ENCODE measurements around the gene TMEM238. TPM values are rescaled to one million over a fixed set of nuclear protein-coding genes. Genes with fewer than 3 reads are reported as not detected.

Gene TMEM238, protein sequence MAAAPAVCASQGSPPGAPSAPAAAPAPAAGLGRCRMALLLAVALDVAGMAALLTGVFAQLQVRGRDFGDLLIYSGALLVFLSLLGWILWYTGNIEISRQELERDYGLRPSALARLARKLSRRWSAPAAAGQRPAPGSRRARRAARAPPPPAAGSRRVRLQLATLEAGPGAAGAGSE
- 0.39 TPM in 1 of 2 replicates, not detected in the other for total RNA-seq

DNA sequence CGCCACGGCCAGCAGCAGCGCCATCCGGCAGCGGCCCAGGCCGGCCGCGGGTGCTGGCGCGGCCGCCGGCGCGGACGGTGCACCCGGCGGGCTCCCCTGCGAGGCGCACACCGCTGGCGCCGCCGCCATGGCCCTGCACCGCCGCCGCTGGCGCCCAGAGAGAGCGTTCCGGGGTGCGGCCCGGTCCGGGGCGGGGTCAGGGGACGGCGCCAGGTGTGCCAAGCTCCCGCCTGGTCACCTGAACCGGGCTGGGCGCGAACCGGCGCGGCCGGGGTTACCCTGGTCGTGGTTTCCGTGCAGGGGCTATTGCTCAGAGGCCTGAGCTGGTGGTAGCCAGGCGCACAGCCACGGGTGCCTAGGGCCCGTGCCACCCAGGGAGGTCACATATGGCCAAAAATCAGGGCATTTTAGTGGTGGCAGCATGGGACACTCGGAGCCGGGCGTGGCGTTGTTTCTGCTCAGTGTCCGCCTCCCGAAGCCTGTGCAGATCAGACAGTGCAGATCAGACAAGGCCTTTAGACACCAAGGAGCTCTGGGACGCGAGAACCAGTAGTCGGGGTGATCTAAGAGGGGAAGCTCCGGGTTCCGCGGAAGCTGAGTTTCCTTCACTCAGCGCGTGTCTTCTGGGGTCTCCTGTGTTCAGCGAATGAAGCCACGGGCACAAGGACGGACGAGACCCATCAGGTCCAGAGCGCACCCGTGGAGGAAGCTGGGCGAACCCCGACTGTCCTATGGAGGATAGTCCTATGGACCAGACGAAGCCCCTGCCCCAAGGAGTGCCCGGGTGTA is at the start of gene TMEM238:
Gene TMEM238 (minus strand): TSS at position 162 of the 789 bp plus-strand sequence. CDS start 33 bp downstream, at position 129.

DNA sequence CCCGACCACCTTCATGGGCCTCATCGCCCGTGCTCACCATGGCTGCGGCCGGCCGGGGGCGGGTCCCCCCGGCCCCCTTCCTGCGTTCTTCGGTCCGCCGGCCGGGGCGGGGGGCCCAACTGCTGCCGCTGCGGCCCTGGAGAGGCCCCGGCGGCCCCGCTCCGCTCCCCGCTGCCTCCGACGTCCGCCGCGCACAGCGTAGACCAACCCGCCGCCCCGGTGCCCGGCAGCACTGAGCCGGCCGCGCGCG is 23.4 kb upstream of the TMEM238 start, which contains the start of gene UBE2S:
Gene UBE2S (minus strand): TSS at position 239 of the 250 bp plus-strand sequence. CDS start 199 bp downstream, at position 40.

GRCh38 chr19:55385724-55386492 is 1.8 kb upstream of the TMEM238 start, which contains the start of gene RPL28:
Gene RPL28, plus strand, starts transcription at chr19:55385932. Its CDS starts 426 bp downstream, at chr19:55386358.

GRCh38 chr19:55376241-55376933 is 7.7 kb downstream of the TMEM238 start, which contains the start of gene TMEM190:
Gene TMEM190, plus strand, starts transcription at chr19:55376826. Its CDS starts 28 bp downstream, at chr19:55376854.

DNA sequence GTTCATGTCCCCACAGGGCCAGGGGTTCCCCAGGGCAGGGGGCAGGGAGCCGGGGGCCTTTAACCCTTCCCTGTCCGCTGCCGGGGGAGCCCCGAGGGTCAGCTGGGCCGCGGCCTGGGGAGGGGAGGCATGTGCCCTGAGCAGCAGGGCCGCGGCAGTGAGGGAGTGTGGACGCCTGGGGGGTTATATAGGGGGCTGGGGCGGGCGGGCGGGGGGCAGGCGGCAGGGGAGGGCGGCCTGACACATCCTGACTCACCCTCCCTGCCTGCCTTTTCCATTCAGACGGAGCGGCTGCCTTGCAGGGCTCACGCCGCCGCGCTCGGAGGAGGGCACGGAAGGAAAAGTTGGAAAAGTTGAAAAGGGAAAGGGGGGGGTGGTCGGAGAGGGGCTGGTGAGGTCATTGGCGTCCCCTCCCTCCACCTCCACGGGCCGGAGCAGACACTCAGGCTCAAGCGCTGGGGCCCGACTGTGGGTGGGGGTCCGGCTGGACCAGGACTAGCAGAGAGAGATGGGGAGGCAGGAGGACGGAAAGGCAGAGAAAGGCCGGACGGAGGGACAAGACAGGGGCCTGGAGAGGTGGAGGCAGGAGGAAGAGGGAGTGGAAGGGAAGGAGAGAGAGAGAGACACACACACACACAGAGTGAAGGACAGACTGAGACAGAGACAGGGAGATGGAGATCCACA is 13.6 kb downstream of the TMEM238 start, which contains the start of gene IL11:
Gene IL11 (minus strand): TSS at position 159 of the 684 bp plus-strand sequence. CDS start 153 bp downstream, at position 6.

DNA sequence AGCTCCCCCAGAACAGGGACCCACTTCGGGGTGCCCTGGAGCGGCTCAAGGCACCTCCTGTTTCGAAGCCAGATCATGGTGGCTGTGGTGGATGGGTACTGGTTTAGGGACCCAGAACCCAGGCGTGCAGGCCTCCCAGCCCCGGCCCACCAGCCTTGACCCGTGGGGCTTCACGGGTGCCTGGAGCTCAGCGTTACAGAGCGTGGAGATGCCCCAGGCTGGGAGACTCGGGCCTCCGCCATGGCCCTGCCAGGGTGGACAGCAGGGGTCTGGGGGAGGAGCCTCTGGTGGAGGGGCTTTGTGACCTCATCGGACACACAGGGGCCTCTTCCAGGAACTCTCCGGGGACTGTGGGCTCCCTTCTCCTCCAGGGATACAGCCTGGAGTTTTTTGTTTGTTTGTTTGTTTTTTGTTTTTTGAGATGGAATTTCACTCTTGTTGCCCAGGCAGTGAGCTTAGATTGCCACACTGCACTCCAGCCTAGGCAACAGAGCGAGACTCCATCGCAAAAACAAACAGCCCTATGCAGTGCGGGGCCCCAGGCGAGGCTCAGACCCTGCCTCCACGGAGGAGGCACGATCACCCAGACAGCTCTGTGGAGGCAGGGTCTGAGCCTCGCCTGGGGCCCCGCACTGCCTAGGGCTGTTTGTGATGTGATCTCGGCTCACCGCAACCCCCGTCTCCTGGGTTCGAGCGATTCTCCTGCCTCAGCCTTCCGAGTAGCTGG is 20.9 kb downstream of the TMEM238 start, which contains the start of gene GARIN5B:
Gene GARIN5B (minus strand): TSS at position 271 of the 727 bp plus-strand sequence. CDS start 194 bp downstream, at position 77.

DNA sequence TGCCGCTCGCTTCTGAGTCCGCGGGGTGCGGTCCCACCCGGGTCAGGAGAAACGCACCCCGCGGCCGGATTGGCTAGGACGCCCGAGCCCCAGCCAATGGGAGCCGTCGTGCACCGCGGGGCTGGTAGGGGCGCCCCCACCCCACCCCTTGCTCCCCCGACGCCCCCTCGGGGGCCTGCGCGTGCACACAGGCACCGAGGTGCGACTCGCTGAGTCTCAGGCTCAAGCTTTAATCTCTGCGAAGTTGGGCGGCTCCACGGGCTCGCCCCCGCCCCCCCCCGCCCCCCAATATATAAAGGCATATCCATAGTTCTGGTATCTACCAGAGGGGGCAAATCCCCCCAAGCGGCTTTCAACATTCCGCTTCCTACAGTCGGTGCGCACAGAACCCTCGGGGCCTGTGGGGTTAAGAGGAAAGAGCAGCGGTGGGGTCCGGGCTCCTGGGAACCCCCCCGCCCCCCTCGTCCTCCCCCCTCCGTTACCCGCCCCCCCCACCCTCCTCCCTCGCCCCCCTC is 29.3 kb downstream of the TMEM238 start, which contains the start of gene COX6B2:
Gene COX6B2 (minus strand): TSS at position 22 of the 515 bp plus-strand sequence. CDS start 198 bp downstream, outside the sequence.

GRCh38 chr19:55339105-55339888 is 44.8 kb downstream of the TMEM238 start, which contains the start of gene KMT5C:
Gene KMT5C, plus strand, starts transcription at chr19:55339876. Its CDS starts 2,061 bp downstream, at chr19:55341937.

Other genes starting within 250 kb of the TMEM238 start
- 6.7 and 20.3 TPM in 2 replicates for gene TNNT1, start 235.1 kb downstream of the TMEM238 start, total RNA-seq
- not detected in 2 replicates for gene TNNI3, start 226.6 kb downstream of the TMEM238 start, total RNA-seq
- 1.0 TPM in 1 of 2 replicates, not detected in the other for gene DNAAF3, start 217.7 kb downstream of the TMEM238 start, total RNA-seq
- gene SYT5, start 204.0 kb downstream of the TMEM238 start, total RNA-seq, result 0.08 and 0.26 TPM in 2 replicates
- 3.9 and 6.6 TPM in 2 replicates for gene PTPRH, start 174.8 kb downstream of the TMEM238 start, total RNA-seq
- gene TMEM86B, start 155.5 kb downstream of the TMEM238 start, total RNA-seq, result 0.56 and 1.8 TPM in 2 replicates
- 34.1 and 42.2 TPM in 2 replicates for gene PPP6R1, start 125.3 kb downstream of the TMEM238 start, total RNA-seq
- 50.1 and 59.6 TPM in 2 replicates for gene HSPBP1, start 104.2 kb downstream of the TMEM238 start, total RNA-seq
- 6.3 and 16.0 TPM in 2 replicates for gene BRSK1, start 100.3 kb downstream of the TMEM238 start, total RNA-seq
- gene TMEM150B, start 59.0 kb downstream of the TMEM238 start, total RNA-seq, result not detected in 2 replicates
- gene KMT5C, start 44.4 kb downstream of the TMEM238 start, total RNA-seq, result 5.8 and 29.9 TPM in 2 replicates
- gene COX6B2, start 29.6 kb downstream of the TMEM238 start, total RNA-seq, result 0.56 TPM in 1 of 2 replicates, not detected in the other
- gene GARIN5B, start 21.0 kb downstream of the TMEM238 start, total RNA-seq, result not detected in 2 replicates
- gene IL11, start 13.8 kb downstream of the TMEM238 start, total RNA-seq, result 12.8 and 57.4 TPM in 2 replicates
- gene TMEM190, start 7.5 kb downstream of the TMEM238 start, total RNA-seq, result 0.72 TPM in 1 of 2 replicates, not detected in the other
- gene RPL28, start 1.6 kb upstream of the TMEM238 start, total RNA-seq, result 712 and 1,214 TPM in 2 replicates
- gene UBE2S, start 23.5 kb upstream of the TMEM238 start, total RNA-seq, result 73.9 and 116 TPM in 2 replicates
- gene SHISA7, start 59.0 kb upstream of the TMEM238 start, total RNA-seq, result not detected in 2 replicates
- 40.2 and 112 TPM in 2 replicates for gene ISOC2, start 77.3 kb upstream of the TMEM238 start, total RNA-seq
- not detected in 2 replicates for gene C19orf85, start 80.5 kb upstream of the TMEM238 start, total RNA-seq
- 3.2 and 10.4 TPM in 2 replicates for gene ZNF628, start 92.3 kb upstream of the TMEM238 start, total RNA-seq
- 28.7 and 53.0 TPM in 2 replicates for gene NAT14, start 100.9 kb upstream of the TMEM238 start, total RNA-seq
- 6.9 and 19.6 TPM in 2 replicates for gene SSC5D, start 104.1 kb upstream of the TMEM238 start, total RNA-seq
- 1.8 TPM in 1 of 2 replicates, not detected in the other for gene SBK2, start 152.8 kb upstream of the TMEM238 start, total RNA-seq
- 0.13 and 0.40 TPM in 2 replicates for gene SBK3, start 161.3 kb upstream of the TMEM238 start, total RNA-seq
- gene ZNF579, start 196.6 kb upstream of the TMEM238 start, total RNA-seq, result 7.2 and 13.8 TPM in 2 replicates
- 3.5 and 8.9 TPM in 2 replicates for gene FIZ1, start 215.2 kb upstream of the TMEM238 start, total RNA-seq
- 17.5 and 19.0 TPM in 2 replicates for gene ZNF524, start 216.0 kb upstream of the TMEM238 start, total RNA-seq
- gene ZNF865, start 221.4 kb upstream of the TMEM238 start, total RNA-seq, result 3.7 and 6.8 TPM in 2 replicates
- 3.9 and 5.3 TPM in 2 replicates for gene ZNF784, start 240.3 kb upstream of the TMEM238 start, total RNA-seq